Activated CD8-positive, alpha-beta memory T cell treated with anti-CD3 and anti-CD28 coated beads, Interleukin-2, amount 50 U/mL, for 48 hours (primary cell): ENCODE results near the gene M1AP.
"Not testable (repeated sequence)": the region's sequence is repeated elsewhere in the genome, so short reads cannot be mapped to it uniquely, and the experiment has no call there.

Experiments
- DNase-seq: peaks from one replicate; pipeline ENCODE4 v3.0.0-alpha.2; 2020

The M1AP gene

DNA sequence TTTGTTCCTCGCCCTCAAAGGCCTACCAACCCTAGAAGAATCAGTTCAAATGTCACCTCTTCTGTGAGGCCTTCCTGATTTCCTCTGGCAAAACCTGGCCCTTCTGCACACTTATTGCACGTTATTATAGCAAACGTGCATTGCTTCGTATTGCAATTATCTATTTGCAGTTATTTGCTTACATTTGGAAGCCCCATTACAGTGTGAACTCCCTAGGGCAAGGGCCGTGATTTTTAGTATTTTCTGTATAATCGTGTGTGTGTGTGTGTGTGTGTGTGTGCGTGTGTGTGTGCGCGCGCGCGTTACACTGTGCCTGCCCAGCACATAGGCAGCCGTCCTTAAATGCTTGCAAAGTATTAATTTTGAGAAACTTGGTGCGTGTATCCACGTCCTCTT is 5.5 kb upstream of the M1AP start:
- no peak for DNase-seq

DNA sequence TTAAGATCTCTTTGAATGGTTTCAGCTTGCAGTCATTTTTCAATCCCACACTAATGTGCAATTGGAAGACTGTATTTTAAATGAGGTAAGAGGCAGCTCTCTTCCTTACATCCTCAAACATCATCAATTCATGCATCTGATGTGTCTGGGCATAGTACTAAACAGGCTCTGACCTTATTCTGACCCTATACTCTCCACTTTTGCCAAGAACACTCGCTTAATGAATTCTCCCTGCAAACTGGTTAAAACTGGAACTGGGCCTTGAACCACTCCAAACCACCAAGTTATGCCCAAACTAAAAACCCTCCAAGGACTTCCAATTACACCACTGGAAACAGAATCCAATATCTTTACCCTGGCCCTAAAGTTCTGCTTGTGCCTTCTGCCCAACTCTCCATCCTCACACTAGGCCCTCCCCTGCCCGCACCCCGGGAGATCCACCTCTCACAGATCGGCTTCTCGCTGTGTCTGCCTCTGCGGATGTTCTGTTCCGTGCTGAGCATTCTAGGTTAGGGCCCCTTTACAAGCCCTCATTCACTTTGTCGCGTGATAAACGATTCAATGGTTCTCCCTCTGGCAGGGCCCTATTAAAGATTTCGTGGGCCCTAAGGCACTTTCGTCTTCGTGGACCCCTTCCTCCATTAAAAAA is 1.2 kb downstream of the M1AP start:
- no peak for DNase-seq

DNA sequence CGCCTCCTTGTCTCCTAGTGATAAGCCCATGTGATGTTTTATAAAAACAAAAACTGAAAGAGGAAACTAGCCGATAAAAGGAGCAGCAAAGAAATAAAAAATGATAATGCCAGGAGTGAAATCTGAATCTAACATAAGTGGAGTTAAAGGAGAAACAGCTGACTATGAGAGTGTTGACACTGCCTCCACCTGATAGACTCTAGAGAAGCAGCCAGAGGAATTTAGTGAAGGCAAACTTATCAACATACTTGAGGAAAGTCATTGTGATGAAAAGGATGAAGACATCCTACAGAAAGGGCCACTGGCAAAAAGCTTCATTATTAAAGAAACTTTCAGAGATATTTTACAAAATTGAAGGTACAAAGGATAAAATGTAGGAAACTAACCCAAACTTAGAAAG is 1.9 kb downstream of the M1AP start:
- DNase-seq, result no peak

DNA sequence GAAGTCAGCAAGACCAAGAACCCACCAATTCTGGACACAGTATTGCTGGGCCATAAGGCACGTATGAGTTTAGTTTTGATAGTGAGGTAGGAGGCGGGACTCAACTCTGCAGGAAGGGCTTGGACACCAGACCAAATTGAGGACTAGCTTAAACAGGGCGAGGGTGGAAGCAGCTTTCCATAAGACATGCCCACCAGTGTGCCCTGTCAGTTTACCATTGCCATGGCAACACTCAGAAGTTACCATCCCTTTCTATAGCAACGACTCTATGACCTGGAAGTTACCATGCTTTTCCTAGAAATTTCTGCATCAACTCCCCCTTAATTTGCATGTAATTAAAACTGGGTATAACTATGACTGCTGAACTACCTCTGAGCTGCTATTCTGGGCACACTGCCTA is 2.8 kb downstream of the M1AP start:
- no peak for DNase-seq

DNA sequence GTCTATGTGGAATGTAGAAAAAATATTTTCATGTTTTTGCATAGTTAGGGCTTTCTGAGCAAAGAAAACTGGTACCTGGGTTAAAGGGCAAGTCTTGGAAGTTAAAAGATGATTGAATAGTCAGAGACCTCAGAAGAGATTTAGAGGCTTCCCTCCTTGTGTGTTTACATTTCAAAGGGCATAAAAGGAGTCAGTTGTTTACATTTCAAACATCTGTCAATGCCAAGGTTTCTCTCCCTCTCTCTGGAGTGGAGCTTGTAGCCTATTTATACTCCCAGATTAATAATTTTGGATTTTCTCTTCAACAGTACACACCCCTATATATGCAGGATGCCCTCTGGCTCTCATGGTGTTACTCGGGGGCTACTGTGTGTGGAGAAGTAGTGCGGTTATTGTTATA is 8.6 kb downstream of the M1AP start:
- DNase-seq, result no peak

DNA sequence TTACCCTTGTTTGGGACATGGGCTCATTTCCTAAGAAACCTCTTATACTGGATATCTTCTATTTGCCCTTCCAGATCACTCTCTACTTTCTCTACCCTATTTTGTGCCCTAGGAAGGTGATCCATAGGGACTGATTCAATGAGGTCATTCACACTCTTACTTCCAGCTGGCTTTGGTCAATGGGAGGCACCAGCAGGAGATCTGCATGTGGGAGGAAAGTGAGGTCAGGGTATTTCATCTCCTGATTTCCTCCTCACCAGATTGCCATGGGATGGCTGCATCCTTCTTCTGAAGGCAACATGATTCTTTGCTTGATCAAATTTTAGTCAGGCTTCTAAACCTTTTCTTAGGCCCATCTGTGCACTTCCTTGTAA is 15.2 kb downstream of the M1AP start:
- DNase-seq, result no peak

DNA sequence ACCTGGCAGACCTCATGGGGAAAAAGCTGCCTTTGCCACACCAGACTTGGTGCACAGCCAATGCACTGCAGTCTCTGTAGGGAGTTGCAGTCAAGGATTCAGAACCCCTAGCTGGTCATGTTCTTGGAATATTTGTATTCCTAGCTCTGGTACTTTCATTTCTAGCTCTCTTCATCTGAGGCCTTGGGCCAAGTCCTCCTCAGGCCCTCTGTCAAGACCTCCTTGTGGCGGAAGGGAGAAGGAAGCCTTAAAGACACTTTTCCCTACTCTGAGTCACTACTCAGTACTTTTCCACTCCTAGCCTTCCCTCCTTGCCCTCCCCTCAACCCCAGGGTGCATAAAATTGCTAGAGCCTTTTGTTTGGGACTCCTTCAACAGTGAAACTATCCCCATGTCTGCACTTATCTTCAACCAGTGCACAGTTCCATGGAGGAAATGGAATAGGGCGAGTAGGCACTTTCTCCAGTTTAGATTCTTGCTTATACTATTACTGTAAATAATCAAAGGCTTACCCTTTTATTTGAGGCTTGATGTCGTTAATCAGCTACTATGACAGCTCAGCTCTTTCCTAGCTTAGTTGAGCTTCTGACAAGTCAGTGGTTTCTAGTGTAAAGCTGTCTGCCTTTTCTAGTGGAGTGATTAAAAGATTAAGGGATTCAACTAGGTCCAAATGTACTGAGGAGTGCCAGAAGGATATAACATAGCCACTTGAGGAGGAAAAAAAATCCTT is 15.8 kb downstream of the M1AP start:
- DNase-seq, result no peak

DNA sequence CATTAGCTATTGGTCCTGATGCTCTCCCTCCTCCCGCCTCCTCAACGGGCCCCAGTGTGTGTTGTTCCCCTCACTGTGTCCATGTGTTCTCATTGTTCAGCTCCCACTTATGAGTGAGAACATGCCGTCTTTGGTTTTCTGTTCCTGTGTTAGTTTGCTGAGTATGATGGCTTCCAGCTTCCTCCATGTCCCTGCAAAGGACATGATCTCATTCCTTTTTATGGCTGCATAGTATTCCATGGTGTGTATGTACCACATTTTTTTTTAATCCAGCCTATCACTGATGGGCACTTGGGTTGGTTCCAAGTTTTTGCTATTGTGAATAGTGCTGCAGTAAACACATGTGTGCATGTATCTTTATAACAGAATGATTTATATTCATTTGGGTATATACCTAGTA is 17.7 kb downstream of the M1AP start:
- DNase-seq, result not testable (repeated sequence)

DNA sequence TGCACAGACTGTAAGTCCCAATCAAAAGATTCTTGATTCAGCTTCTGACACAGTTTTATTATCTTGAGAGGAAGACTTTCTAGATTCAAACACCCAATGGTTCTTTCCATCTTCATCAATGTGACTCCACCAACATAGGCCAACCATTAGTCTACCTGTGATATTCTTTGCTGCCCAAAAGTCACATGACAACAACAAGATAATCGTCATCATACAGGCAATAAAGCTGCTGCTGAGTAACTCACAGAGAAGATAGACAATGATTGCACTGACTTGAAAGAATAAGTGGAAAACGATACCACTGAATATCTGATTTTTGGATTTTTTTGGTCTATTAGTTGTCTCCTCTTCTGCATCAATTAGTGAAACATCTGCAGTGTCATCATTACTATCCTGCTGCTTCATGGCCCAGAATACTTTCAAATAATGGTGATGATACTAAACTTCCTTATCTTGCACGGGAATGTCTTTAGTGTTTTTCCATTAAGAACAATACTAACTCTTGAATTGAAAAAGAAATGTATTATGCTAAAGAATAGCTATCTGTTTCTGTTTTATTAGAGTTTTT is 19.5 kb downstream of the M1AP start:
- DNase-seq, result no peak

DNA sequence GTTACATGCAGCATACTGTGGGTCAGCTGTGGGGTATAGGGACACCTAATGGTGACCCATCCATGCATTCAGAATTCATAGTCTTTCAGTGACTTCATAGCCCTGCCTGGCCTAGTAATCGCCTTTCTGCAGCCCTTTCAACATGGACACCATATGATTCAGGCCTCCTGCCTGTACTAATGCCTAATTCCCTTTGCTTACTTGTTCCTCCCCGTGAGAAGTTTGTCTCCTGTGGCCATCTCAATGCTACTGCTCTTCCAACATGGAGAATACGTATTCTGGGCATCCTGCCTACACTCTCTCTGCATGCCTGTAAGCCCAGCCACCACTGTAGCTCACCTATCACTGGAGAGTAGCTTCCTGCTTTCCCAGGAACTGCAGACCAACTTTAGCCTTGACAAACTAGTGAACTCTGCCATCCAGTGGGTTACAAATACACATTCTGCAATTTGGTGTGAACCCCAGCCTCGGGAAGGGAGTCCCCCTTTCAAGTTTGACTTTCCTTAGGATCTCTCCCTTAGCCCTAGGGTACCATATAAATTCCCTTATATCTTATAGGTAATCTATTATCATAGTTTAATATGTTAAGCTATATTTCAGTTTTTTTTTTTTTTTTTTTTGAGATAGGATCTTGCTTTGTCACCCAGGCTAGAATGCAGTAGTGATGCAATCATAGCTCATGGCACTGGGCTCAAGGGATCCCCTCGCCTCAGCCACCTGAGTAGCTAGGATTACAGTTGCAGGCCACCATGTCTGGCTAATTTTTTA is 22.3 kb downstream of the M1AP start:
- no peak for DNase-seq

DNA sequence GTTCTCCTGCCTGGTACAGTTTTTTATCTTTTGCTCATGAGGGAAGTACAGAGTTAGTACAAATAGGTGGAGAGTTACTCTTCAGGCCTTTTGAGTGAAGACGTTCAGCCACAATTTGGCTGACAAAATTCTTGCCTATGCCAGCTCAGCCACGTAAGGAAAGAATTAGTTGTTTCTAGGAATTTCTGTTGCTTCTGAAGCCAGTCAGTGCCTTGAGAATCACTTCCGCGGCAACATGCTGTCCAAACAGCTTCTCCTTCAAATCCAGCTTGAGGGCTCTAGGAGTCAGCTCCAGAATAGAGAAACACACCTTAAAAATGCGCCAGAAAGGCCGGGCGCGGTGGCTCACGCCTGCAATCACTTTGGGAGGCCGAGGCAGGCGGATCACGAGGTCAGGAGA is 27.5 kb downstream of the M1AP start:
- DNase-seq, result no peak

DNA sequence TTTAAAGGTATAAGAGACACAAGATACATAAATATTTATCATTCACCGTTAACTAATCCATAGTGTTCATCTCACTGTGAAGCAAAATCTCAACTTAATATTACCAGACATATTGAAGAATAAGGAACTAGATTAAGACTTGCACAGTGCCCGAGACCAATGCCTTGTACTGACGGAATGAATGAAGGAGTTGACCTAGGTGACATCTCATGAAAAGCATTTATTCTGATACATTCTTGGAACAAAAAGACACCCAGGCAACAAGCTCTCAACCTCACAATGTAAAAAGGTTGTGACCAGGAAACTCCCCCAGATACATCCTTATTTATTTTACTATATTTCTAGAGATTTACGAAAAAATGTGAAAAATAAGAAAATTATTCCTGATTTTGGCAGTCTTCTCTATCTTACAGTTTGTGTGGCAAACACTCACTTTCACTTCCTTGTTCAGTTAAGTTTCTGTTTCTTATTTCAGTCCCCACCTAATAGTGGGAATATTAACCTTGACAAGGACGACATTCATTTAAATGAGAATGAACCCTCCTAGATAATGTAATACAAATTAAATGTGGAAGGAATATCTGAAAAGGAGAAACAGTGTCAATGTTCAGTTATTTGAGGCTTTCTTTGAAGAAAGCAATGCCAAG is 28.4 kb downstream of the M1AP start:
- DNase-seq, result no peak

DNA sequence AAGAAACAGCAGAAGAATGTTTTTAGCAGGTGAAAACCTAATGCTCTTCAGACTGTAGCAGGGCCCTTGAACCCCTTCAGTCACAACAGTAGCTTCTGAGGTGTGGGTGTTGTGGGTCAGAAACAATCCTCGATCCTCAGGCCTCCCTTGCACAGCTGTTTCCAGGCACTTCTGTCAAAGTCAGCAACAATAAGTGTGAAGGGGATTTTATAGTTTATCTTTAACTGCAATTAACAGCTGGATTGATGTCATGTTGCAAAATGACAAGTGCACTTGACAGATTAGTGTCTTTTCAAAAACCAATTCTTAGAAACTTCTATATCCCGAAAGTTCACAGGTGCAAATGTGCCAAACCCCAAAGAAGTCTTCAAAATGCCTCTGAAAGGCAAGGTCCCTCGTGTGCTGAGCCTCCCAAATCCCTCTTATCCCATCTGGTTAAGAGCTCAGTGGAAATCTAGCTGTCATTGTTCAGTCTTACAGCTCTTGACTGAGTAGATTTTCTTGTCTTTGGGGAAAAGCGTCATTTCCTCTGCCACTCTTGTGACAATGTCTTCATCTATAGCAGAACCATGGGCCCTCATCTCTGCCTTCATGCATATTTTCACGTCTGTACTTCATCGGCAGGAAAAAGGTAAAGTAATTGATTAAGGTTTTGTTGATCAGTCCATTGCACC is 29.6 kb downstream of the M1AP start:
- no peak for DNase-seq

DNA sequence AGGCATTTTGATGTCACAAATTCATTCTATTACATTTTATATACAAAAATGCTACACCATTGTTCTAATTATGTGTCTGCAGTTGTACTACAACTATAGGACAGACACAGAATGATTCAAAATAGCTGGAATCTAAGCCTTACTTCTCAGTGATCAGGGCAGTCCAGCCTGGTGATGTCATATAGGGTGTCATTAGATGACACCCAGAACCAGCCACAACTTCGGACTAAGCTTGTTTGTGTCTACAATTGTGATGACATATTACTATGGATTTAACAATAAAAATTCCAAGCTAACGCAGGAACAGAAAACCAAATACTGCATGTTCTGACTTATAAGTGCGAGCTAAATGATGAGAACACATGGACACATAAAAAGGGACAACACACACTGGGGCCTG is 31.0 kb downstream of the M1AP start:
- DNase-seq, result no peak

DNA sequence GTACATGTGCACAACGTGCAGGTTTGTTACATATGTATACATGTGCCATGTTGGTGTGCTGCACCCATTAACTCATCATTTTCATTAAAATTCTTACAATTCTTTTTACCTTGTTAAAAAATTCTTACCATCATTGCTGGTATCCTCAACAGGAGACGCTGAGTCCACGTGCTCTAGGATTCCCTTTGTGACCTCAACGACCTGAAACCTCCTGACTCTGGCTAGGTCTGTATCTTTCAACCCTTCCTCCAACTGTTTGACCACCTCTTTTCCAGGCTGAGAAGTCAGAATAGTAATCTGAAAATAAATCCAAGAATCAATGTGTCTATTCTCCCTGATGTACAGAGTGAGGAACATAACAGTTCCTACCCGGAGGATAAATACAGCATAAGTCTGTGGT is 41.2 kb downstream of the M1AP start:
- no peak for DNase-seq

DNA sequence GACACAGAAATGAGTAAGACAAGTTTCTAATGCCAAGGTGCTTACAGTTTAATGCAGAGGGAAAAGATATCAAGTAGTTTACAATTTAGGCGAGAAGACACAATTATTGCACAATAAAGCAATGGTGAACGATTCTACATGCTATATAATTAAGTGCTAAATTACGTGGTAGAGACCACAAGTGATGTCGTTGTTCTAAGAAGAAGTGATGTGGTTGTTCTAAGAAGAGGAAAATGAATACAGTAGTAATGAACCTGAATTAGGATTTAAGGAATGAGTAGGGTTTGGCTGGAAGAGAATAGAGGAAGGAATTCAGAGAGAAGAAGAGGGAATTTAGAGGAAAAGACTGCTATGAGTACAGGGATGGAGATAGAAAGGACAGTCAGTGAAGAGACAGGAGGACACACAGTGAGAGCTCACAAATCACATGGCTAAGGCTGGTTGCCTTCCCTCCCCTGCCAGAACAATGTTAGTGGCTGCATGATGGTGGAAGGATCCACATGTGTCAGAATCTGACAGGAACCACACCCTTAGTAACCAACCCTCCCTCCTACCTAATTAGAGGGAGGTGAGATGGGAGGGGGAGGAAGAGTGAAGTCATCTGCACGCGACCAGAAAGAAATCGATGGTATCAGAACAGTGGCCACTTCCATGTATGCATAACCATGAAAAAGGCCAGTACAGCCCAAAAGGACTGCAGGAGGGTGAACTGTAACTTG is 44.7 kb downstream of the M1AP start:
- DNase-seq, result no peak

DNA sequence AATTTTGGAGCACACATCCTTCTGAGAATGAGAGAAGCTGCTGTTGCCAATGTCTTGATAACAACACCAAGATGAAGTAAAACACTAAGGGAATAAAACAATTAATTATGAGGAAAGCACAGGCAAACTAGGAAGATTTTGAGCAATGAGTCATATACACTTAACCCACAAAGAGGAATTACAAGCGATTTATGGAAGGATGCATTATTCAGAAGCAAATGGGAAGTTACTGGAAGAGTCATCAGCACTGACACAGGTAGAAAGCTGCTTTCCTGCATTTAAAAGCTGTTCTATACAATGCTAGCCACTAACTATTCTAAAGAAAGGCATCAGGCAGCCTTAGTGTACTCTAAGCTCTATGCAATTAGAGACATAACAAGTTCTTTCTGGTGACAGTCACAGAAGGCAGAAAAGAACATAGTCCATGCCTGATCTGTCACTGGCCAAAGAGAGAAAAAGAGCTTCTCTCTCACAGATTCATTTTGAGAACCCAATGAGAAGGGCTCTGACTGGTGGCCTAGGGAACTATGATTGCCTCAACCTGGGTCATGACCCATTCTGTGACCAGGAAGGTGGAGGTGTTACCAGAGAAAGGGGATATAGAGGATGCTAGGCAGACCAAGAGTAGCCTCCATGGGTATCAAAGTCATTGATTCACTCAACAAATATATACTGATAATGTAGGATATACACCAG is 45.4 kb downstream of the M1AP start:
- DNase-seq, result no peak

DNA sequence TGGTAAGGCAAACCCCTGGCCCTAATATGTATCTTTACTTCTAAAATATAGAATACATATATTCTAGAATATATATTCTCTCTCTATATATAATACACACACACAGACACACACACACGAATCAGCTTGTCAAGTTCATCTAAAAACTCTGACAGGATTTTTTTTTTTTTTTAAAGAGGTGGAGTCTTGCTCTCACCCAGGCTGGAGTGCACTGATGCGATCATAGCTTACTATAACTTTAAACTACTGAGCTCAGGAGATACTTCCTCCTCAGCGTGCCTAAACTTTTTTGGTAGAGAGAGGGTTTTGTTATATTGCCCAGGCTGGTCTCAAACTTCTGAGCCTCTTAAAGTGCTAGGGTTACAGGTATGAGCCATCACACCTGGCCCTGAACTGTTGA is 48.5 kb downstream of the M1AP start:
- DNase-seq, result no peak

DNA sequence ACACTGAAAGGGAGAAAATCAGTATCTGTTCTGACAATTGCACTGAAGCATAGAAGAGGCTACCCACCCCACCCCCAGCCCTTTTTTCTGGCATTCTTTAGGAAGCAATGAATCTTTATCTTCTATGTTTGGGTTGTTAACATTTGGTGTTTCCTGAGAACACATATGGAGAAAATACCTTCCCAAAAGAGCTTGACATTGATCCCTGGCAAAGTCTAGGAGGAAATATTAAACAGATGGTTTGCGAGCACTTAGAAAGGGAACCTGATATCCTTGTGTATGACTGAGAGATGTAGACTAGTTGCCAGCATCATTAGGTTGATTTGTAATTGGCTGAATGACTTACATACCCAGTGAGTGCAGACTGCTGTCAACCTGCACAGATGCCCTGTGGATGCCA is 50.7 kb downstream of the M1AP start:
- DNase-seq, result no peak

DNA sequence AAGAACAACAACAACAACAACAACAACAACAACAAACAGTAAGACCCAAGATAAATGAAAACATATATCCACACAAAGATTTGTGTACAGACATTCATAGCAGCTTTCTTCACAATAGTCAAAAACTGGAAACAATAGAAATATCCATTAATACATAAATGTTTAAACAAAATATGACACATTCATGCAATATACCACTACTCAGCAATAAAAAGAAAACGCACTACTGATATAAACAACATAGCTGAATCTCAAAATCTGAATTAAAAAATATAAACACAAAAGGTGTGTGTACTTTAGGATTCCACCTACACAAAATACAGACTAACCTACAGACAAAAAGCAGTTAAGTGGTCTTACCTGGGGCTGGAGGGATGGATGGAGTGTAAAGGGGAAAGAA is 51.5 kb downstream of the M1AP start:
- no peak for DNase-seq
